ENCODE results near the gene GLIPR1L1.

Gene GLIPR1L1

GRCh38 chr12:75390899-75391538 lies 56.5 kb downstream of the GLIPR1L1 start, which contains the start of gene GLIPR1L2:
TSS of gene GLIPR1L2 (plus strand) at chr12:75391089. CDS start at chr12:75391117, 28 bp downstream.
- H3K27me3 ChIP-seq (ENCODE audit: control insufficient read depth in 1 of 2, insufficient read depth in 2 of 2, low read length in 2 of 2): no peaks in the 10 kb centered on the region
- H3K4me1 ChIP-seq (ENCODE audit: control insufficient read depth, insufficient read depth, low read length): no peaks in the 10 kb centered on the region
- H3K9me3 ChIP-seq (ENCODE audit: control insufficient read depth in 2 of 2, low read length in 2 of 2): no peaks in the 10 kb centered on the region
- H3K27ac ChIP-seq (ENCODE audit: low read length): peak within 1 kb of the TSS; percentile 89
- H3K9ac ChIP-seq (ENCODE audit: low read length in 2 of 2): peak within 1 kb of the TSS; percentile 93 to 98
- no peaks in the 10 kb centered on the region for H3K36me3 ChIP-seq (ENCODE audit: control insufficient read depth in 2 of 2, insufficient read depth in 2 of 2, low read length in 2 of 2)
- H3K4me3 ChIP-seq (ENCODE audit: low read length in 2 of 2): peak within 1 kb of the TSS; percentile 84 to 96

GRCh38 chr12:75404231-75404630 lies 69.8 kb downstream of the GLIPR1L1 start:
- no peaks in the 10 kb centered on the region for H3K36me3 ChIP-seq (ENCODE audit: control insufficient read depth in 2 of 2, insufficient read depth in 2 of 2, low read length in 2 of 2)
- H3K4me3 ChIP-seq (ENCODE audit: low read length in 2 of 2): no peak overlapping the region
- H3K27ac ChIP-seq (ENCODE audit: low read length): no peak overlapping the region
- H3K4me1 ChIP-seq (ENCODE audit: control insufficient read depth, insufficient read depth, low read length): no peaks in the 10 kb centered on the region
- no peaks in the 10 kb centered on the region for H3K27me3 ChIP-seq (ENCODE audit: control insufficient read depth in 1 of 2, insufficient read depth in 2 of 2, low read length in 2 of 2)
- H3K9ac ChIP-seq (ENCODE audit: low read length in 2 of 2): no peak overlapping the region
- no peaks in the 10 kb centered on the region for H3K9me3 ChIP-seq (ENCODE audit: control insufficient read depth in 2 of 2, low read length in 2 of 2)

GRCh38 chr12:75407683-75408082 lies 73.2 kb downstream of the GLIPR1L1 start:
- H3K4me1 ChIP-seq (ENCODE audit: control insufficient read depth, insufficient read depth, low read length): no peaks in the 10 kb centered on the region
- H3K27ac ChIP-seq (ENCODE audit: low read length): no peak overlapping the region

GRCh38 chr12:75409830-75410229 lies 75.4 kb downstream of the GLIPR1L1 start:
- H3K36me3 ChIP-seq (ENCODE audit: control insufficient read depth in 2 of 2, insufficient read depth in 2 of 2, low read length in 2 of 2): no peaks in the 10 kb centered on the region
- H3K4me3 ChIP-seq (ENCODE audit: low read length in 2 of 2): no peak overlapping the region
- no peaks in the 10 kb centered on the region for H3K9me3 ChIP-seq (ENCODE audit: control insufficient read depth in 2 of 2, low read length in 2 of 2)
- no peaks in the 10 kb centered on the region for H3K4me1 ChIP-seq (ENCODE audit: control insufficient read depth, insufficient read depth, low read length)
- no peak overlapping the region for H3K9ac ChIP-seq (ENCODE audit: low read length in 2 of 2)
- H3K27ac ChIP-seq (ENCODE audit: low read length): no peak overlapping the region
- no peaks in the 10 kb centered on the region for H3K27me3 ChIP-seq (ENCODE audit: control insufficient read depth in 1 of 2, insufficient read depth in 2 of 2, low read length in 2 of 2)

More at GRCh38 chr12:75407683-75408082, 73.2 kb downstream of the GLIPR1L1 start:
- no peaks in the 10 kb centered on the region for H3K9me3 ChIP-seq (ENCODE audit: control insufficient read depth in 2 of 2, low read length in 2 of 2)
- H3K27me3 ChIP-seq (ENCODE audit: control insufficient read depth in 1 of 2, insufficient read depth in 2 of 2, low read length in 2 of 2): no peaks in the 10 kb centered on the region
- no peaks in the 10 kb centered on the region for H3K36me3 ChIP-seq (ENCODE audit: control insufficient read depth in 2 of 2, insufficient read depth in 2 of 2, low read length in 2 of 2)
- no peak overlapping the region for H3K9ac ChIP-seq (ENCODE audit: low read length in 2 of 2)
- no peak overlapping the region for H3K4me3 ChIP-seq (ENCODE audit: low read length in 2 of 2)

- Histone ChIP-seq H3K27me3 (ENCODE audit: control insufficient read depth in 1 of 2, insufficient read depth in 2 of 2, low read length in 2 of 2) (no peaks in the 10 kb centered on the region), H3K9me3 (ENCODE audit: control insufficient read depth in 2 of 2, low read length in 2 of 2) (no peaks in the 10 kb centered on the region), H3K36me3 (ENCODE audit: control insufficient read depth in 2 of 2, insufficient read depth in 2 of 2, low read length in 2 of 2) (no peaks in the 10 kb centered on the region), H3K27ac (ENCODE audit: low read length) (no peak overlapping the region), H3K4me1 (ENCODE audit: control insufficient read depth, insufficient read depth, low read length) (no peaks in the 10 kb centered on the region), H3K9ac (ENCODE audit: low read length in 2 of 2) (no peak overlapping the region), H3K4me3 (ENCODE audit: low read length in 2 of 2) (no peak overlapping the region)
These were observed 80.2 kb downstream of the GLIPR1L1 start for GRCh38 chr12:75414671-75415070.

- H3K4me1 ChIP-seq (ENCODE audit: control insufficient read depth, insufficient read depth, low read length): no peaks in the 10 kb centered on the region
- H3K27me3 ChIP-seq (ENCODE audit: control insufficient read depth in 1 of 2, insufficient read depth in 2 of 2, low read length in 2 of 2): no peaks in the 10 kb centered on the region
- H3K36me3 ChIP-seq (ENCODE audit: control insufficient read depth in 2 of 2, insufficient read depth in 2 of 2, low read length in 2 of 2): peaks cover 0 to 3% of the 10 kb centered on the region in 2 donors
- no peak overlapping the region for H3K4me3 ChIP-seq (ENCODE audit: low read length in 2 of 2)
- no peak overlapping the region for H3K27ac ChIP-seq (ENCODE audit: low read length)
- H3K9me3 ChIP-seq (ENCODE audit: control insufficient read depth in 2 of 2, low read length in 2 of 2): no peaks in the 10 kb centered on the region
- H3K9ac ChIP-seq (ENCODE audit: low read length in 2 of 2): no peak overlapping the region
These were observed 85.4 kb downstream of the GLIPR1L1 start for GRCh38 chr12:75419841-75420240.

All from stomach smooth muscle (tissue), 2 donors.